GM23248 (cell line): ENCODE measurements around the gene SLC22A5.

ENCODE experiments used
- EZH2 ChIP-seq: fragments of 200-600 bp; sonication (generic); IDR thresholded peaks from 2 replicates; pipeline ENCODE4 v1.6.1; 2018; ENCODE audit warnings: antibody characterized with exemption, mild to moderate bottlenecking; ENCODE audit not compliant: insufficient read depth, poor library complexity, severe bottlenecking
- EZH2phosphoT487 ChIP-seq: fragments of 200-600 bp; sonication (generic); IDR thresholded peaks from 2 replicates; pipeline ENCODE4 v1.6.1; 2018; ENCODE audit warnings: antibody characterized with exemption, moderate library complexity, mild to moderate bottlenecking, low read depth; ENCODE audit not compliant: insufficient read depth

DNA sequence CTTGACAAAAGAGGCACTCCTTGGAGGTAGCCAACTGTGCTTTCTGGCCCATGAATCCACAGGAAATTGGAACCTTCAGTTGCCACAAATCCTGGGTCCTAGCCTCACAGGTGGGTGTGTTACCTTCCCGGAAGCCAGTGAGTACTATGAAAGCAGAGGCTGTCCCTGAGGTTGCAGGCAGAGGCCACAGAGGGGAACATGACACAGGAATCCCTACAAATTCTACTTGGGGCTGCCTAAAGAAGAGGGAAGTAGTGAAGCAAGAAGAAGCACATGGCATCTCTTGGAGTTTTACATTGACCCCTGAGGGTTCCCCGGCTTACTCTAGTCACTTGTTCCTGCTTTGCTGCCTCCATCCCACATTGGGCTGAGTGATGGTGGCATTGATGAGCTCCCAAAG lies 2.6 kb downstream of the SLC22A5 start:
- TF ChIP-seq EZH2 (no peak), EZH2phosphoT487 (no peak)
